Suppressor macrophage treated with lipopolysaccharide for 4 hours (primary cell): ENCODE data around the gene AKAP13.

Experiments
- DNase-seq: peaks from one replicate; pipeline ENCODE4 v3.0.0-alpha.2; 2020

The AKAP13 gene

DNA sequence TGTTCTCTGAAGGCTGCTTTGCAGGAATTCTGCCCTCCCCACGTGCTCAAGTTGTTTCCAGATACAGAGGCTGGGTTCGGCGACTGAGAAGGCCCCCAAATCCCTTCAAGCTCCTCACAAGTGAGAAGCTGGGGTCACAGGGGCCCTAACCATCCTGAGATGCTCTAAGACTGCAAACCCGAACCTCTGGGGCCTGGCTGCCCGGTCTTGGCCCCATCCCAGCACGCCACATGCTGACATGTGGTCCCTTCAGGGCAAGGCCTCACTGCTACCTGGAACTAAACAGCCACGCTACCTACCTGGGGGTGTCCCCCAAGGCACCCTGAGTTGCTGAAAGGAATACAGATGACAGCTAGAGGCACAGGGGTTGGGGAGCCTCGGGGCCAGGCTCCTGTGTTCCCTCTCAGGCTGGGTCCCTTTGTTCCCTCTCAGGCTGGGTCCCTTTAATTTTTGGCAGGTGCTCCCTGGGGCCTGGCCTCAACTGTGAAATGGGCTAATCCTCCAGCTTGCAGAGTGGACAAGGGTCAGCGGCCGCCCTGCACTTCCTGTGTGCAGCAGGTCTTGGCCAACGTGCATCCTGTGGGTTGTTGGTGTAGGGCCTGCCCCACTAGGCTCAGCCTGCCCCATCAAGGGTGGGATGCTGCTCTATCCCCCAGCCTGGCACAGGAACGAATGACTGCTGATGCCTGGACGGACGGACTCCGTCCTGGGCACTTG is 381.8 kb downstream of the AKAP13 start:
- DNase-seq = no peak

DNA sequence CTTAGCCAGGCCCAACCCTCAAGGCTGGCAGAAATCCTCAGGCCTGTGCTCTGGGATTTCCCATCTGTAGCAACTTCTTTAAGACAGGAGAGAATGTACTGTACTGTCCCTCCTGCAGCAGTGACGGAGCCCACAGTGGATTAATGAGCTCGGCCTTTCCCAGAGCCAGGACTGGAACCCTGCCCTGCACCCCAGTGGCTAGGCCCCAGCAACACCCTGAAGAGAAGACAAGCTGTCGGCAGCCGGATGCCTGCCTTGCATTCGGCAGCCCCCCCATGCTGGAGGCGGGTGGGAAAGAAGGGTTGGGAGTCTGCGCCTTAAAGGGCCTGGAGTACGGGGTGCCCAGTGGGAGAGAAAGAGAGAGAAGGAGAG is 382.3 kb downstream of the AKAP13 start:
- DNase-seq = no peak

DNA sequence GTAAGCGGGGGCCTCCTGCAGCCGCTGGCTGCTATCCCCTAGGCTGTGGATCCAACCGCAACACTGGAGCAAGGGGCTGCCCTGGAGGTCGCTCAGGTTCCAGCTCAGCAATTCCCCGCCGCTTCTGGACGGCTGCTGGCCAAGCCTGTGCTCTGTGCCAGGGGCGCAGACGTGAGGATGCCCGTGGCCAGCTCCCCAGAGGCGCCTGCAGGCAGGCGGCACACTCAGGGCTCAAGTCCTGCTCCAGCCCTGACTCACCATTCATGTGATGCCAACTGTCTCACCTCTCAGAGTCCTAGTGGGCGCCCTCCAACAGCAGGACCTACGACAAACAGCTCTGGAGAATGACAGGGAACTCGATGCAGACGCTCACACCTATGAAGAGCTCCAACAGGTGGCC is 382.8 kb downstream of the AKAP13 start:
- no peak for DNase-seq

DNA sequence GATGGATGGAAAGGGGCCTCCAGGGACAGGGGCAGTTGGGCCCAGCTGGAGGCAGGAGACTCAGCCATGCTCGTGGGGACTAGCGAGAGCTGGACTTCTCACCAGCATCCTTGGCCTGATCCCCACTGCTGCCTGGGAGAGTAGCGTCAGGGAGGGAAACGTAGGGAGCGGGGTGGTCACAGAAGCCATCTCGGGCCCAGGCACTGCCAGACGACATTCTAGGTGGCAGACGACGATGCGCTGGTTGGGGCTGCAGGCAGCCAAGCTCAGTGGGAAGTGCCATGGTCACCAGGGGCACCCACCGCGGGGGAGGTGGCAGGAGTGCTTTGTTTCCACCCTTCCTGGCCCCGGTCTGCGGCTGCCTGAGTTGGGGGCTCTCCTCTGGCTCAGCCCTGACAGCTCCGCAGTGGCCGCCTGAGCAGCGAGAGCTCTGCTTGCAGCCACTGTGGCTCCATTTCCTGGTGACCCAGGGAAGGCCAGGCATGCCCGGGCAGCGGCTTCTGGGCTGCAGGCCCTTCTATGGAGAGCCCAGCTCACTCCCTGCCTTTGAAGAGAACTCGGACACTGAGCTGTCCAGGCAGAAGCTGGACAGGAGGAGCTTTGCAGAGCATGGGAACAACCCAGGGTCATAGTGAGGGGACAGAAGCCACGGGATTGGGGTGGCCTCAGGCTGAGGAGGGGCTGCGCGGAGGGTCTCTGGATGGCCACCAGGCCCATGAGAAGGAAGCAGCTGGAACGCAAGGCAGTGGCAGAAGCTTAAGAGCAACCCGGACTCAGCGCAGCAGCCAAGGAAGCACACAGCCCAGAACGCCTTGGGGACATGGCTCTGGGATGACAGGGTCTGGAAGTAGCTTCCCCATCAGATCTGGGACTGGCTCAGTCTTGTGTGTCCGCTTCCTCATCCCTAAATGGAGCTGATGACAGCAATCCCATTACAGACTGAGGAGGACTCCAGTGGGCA is 383.6 kb downstream of the AKAP13 start:
- DNase-seq = no peak

DNA sequence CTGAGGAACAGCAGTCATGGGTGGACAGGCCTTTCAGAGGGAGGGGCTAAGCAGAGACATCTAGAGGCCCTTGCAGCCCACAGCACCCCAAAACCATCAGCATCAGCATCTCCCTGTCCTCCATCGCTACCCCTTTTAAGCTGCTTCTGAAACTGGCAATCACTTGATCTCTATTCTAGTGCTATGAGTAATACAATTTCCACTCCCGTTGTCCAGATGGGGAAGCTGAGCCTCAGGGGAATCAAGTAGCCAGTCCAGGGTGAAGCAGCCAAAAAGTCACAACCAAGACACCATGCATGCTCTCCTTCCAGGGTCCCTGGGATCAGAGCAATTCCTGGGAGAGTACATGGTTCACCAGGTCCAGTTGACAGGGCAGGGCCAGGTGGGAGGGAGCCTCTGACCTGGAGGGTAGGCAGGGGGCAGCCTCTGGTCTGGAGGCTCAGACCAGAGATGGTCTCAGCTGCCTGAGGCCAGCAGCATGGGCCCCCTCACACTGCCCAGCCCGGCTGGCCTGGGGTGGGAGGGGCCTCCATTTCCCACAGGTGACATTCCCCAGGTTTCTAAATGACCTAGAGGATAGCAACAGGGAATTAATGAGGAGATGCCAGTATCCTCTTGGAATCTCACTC is 384.4 kb downstream of the AKAP13 start:
- DNase-seq = no peak

DNA sequence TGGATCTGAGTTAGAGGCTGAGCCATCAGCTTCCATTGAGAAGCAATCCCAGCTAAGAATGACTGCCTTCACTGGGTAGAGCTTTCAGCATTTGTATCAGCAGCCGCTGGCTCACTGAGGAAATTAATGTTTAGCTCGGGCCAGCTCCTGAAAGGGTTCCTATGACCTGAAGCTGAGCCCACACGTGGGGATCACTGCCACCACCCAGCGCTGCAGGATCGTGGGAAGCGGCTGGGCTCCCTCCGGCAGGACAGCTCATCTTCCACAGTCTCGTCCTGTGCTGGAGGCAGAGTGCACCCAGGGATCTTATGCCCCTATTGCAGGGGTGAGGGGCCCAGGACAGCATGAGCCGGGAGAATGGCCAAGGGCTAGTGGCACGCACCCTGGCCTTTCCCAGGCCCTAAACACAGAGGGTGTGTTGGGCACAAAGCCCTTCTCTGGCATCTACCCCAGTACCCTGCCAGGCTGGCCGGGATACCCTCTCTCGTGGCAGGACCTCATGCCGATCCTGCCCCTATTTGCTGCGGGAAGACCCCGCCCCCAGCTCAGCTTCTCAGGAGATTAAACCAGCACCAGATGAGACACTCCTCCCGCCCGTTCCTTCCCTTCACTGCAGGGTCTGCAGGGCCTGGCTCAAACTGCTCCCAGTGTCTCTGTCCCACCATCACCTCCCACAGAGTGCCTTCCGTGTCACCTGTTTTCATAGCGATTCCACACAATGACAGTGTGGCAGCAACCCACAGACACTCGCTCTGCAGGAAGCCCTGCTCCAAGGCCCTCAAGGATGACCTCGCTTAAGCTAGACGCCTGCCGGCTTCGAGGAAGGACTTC is 385.8 kb downstream of the AKAP13 start:
- DNase-seq = no peak

DNA sequence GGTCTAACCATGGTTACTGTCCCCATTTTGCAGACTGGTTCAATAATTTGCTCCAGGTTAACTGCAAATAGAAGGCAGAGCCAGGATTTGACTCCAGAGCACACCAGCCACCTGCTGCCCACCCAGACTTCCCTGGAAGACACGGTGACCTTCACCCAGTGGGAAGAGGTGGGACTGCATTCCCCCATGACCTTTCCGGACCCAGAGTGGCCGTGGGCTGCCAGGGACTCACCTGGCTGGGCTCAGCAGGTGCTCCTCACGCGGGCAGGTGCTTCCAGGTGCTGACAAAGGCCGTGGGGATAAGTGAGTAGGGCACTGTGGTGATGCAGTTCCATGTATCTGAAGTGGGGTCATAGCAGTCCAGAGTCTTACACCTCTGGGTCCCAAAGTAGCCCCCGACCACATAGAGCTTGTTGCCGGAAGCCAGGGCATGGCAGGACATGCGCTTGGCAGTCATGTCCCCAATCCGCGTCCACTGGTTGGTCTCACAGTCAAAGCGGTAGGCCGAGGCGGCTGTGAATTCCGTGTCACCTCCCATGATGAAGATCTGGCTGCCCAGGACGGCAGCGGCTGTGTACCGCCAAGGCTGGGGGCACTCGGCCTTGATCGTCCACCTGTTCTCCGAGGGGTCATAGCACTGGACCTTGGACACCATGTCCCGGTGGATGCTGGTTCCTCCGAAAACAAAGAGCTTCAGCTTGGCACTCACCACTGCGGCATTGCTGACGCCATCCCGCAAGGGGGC is 387.6 kb downstream of the AKAP13 start:
- no peak for DNase-seq

DNA sequence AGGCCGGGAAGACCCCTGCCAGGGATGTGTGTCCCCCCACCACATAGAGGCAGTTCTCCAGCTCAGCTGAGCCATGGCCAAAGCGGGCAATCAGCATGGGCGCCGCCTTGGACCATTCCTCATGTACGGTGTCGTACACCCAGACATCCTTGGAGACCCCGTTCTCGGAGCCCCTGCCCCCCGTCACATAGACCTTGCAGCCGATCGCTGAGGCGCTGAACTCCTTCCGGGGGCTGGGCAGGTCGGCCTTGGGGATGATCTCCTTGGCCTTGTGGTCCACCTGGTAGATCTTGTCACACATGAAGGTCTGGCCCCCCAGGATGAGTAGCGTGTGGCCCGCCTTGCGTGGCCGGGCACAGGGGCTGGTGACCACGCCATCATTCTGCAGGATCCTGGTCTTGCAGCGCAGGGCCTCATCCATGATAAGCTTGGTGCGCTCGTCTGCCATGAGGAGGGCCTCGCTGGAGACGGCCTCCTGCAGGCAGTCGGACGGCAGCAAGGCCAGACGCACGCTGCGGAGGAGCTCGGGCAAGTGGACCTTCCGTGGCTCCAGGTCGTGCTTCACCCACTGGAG is 388.3 kb downstream of the AKAP13 start:
- DNase-seq = no peak

DNA sequence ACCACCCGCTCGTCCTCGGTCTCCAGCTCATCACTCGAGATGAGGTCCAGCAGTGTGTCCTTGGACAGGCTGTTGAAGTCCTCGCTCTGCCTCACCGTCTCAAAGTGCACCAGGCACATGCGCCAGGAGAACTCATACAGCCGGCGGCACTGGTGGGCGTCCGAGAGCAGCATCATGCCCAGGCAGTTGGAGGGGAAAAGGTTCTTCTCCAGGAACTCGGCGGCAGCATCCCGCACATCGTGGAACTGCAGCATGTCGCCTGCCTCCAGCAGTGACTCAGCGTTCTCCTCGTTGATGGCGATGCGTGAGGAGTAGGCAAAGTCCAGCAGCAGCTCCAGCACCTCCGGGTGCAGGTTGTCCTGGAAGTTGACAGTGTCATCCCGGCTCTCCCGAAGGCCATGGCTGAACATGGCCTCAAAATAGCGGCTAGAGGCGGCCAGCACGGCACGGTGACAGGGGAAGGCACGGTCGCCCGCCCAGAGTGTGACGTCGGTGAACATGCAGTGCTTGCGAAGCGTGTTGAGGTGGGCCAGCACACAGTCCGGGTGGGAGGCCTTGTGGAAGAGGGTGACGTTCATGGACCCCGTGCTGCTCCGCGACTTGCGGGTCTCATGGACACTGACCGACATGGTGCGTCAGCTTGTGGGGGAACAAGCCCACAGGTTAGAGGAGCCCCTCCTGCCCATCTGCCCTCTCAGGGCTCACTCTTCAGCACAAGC is 388.9 kb downstream of the AKAP13 start:
- DNase-seq = no peak

DNA sequence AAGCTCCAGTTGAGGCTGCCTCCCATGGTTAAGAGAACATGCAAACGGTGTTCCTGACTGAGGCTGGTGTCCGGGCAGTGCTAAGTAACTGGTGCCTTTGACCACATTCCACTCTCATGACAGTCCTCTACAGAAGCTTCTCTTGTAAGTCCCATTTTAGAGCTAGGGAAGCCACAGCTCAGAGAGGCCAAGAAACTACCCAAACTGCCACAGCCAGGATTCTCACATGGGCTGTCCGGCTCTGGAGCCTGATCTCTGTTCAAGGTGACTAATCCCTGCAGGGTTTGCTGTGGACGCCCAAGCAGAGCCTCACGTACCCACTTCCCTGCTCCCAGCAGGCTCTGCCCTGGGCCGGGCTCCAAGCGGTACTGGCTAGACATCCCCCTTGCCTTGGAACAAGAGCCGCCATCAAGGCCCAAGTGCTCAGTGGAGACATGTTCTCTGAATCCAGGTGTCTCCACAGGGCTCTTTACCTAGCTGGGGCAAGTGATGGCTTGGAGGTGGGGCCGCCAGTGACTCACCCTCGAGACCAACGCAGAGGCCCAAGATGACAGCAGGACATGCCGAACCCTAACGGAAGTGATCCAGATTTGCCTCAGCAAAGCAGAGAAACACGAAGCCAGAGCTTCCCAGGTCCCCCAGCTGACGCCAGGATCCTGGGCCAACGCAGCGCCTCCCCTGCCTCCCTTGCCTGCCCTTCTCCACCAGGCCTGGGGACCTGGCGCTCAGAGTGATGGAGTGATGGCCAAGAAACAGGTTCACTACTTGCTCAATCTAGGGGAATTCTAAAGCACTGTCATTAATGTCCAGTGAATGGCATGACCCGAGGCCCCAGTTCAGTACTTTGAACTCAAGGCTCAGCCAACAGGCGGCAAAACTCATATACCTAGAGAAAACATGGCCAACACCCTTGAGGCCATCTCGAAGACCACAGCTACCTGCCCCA is 390.0 kb downstream of the AKAP13 start:
- DNase-seq = no peak

DNA sequence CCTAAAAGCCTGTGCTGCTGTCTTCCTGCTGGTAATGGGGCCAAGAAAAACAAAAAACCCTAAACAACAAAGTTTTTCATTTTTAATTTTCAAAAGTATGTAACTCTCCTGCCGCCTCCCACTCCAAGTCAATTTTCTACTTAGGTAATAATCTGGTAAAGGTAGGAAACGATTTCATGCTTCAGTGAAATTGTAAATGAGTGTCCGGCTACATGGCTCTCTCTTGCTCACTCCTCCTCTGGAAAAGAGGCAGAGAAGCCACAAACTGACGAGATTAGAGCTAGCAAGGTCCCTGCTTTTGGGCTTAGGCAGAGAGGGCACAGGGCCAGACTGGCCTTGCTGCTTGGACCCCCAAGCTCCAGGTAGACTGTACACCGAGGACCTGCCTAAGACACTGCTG is 390.9 kb downstream of the AKAP13 start:
- no peak for DNase-seq

DNA sequence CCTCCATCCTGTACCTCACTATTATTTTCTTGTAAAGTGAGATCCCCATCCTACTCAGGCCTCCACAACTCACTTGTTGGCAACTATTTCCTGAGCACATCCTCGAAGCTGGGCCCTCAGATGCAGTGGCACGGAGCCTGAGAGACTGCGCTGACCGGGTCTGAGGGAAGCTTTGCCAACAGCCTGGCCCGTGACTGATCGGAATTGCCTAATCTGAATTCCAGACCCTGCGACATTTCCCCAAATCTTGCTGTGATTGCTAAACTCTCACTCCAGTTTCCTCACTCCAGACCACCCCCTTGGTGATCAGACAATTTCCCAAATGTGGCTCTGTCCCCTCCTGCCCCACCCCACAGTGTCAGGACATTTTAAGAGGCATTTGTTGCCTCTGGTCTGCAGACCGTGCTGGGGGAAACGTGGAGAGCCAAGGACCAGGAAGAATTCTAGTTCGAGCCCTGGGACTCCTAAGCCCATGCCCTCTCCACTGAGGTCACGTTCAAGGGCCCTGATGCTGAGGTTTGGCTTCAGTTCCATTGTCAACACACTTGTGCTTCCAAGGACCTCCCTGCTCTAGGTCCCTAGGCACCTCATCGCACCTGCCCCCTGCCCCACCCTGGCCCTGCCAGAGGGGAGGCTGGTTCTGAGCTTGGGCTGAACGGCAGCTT is 391.5 kb downstream of the AKAP13 start:
- DNase-seq = no peak

DNA sequence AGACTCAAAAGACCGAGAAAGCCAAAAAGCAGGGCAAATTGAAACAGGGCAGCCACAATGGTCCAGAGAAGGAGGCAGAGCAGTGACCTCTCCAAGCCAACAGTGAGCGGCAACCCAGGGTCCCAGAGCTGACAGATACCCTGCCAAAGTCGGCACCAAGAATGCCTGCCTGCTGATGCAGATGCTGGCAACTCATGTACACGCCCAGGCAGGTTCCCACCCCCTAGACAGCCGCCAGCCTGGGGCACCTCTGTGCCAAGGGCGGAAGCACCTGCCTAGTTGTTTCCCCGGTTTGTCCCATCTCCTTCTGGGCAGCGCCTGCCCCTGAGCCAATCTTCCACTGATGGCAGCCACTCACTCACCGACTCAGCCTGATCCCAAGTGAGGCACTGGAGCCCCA is 392.3 kb downstream of the AKAP13 start:
- DNase-seq = no peak

DNA sequence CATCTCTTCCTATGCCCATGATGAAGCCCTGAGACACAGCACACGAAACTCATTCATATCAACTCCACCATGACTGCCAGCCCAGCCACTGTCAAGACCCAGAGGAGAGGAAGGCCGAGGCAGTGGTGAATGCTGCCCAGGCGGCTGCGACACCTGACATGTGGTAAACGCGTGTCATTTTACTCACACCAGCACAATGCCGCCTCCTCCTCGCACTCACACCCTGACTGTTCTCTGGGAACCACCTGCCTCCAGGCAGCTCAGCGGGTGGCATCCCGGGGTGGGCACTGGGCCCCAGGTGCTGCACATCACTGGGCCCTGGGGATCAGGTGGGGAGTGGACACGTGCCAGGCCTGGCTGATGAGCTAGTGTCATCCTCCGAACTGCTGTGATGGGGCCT is 392.8 kb downstream of the AKAP13 start:
- no peak for DNase-seq

DNA sequence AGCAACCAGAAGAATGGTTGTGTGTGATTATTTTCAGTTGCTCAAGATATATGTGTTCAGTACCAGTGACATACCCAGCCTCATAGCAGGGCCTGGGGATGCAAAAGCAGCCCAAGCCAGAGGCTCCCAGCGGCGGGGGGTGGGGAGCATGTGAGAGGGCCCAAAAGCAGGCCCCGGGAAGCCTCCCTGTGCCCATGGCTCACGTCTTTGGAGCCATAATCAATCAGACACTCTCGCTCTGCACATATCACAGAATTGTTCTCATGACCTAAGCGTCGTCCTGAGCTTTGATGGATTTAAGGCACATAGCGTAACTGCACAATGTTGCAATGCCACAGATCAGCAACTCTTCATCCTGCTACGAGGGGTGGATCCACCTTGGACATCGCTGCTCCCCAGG is 393.6 kb downstream of the AKAP13 start:
- DNase-seq = no peak

DNA sequence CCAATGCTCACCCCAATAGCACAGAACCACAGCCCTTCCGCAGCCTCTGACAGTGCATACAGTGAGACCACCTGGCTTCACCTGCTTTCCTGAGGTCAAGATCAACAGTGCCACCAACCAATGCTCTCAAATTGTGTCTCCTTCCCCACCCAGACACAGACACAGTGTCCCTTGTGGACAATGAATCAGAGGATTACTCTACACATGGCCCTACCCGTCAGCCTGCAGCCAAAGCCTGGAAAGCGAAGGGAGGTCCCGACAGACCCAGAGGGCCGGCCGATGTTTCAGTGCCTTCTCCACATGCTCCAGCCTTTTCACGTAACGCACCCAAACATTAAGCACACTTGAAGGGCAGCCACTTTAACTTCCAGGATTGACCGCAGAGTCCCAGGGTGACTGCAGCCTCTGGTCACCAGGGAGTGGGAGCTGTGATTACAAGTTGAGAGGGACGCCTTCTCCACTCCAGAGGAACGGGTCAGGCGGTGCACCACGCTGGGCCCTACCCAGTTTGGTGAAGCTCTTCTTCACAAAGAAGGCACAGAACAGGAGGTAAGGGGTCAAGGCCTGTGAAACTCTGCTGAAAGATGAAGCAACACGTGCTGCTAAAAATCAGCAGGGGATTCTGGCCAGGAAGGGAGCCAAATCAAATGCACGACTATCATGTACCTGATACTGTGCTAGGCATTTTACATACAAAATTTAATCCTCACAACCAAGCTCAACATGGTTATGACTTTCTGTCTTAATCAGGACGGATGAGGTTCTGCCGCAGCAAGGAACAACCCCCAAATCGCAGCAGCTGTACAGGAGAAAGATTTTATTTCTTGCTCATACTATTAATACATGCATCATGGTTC is 397.1 kb downstream of the AKAP13 start:
- DNase-seq = no peak

DNA sequence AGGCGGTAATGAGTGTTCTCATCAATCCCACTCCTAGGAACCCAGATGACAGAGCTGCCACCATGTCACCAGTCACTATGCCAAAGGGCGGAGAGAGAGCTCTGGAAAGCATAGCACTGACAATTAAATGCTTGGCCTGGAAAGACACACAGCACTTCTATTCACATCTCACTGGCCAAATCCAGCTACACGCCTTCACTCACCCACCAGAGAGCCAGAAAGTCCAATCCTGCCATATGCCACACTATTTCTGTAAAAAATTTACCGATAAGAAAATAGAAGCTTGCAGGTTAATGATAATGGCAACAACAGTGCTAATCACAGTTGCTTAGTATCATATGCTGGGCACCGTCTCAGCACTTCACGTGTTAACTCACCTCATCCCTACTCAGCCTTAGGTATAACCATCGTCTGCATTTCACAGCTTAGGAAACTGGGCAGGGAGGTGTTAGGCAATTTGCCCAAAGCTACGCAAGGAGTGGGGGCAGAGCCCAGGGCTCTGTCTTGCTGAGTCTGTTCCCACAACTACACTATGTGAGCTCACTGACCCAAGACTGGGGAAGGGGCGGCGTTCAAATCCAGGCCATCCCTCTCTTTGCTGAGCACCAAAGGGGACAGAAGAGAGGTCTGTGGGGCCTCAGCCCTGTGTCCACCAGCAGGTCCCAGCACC is 397.8 kb downstream of the AKAP13 start:
- DNase-seq = no peak

DNA sequence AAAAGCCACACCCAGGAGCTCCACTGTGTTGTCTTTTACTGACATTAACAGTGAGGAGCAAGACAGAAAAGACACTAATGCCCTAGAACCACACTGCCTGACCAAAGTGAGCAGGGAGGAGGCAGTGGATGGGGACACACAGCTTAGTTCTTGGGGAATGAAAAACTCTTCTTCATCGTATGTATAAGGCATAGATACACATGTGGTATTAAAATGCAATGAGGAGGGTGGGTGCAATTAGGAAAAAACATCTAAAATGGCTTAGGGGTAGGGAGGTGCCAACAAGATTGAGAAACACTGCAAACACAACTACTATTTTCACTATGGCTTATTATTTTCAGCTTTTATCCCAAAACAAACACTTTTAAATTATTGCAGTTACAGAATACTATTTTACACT is 398.8 kb downstream of the AKAP13 start:
- no peak for DNase-seq
